ENCODE data around the gene TRIO. TPM values are rescaled to one million over a fixed set of nuclear protein-coding genes. Genes with fewer than 3 reads are reported as not detected.

TRIO gene
- total RNA-seq, 1 donor from 2014 or later, result 148 TPM

DNA sequence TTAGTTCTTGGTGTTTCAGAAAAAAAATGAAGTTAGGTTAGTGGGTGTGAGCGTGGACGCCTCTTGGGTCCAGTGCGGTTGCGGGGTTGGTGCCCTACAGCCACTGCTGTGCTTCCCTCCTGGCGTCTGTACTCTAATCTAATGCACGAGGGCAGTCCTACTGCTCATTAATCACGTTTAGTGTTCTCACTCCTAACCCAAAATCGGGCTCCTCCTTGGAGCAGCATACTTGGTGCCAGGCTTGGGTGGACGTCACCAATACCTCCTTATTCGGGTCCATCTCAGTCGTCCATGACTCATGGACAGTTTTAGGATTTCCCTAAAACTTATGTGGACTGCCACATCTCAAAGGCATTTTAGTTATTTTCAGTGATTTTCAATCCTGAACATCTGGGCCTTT, 41.6 kb downstream of the TRIO start:
- intact Hi-C loops (cut with DNase I), result no loop called here
- no peak overlapping the region for H3K4me3 ChIP-seq
- TF ChIP-seq, protein P1, sequence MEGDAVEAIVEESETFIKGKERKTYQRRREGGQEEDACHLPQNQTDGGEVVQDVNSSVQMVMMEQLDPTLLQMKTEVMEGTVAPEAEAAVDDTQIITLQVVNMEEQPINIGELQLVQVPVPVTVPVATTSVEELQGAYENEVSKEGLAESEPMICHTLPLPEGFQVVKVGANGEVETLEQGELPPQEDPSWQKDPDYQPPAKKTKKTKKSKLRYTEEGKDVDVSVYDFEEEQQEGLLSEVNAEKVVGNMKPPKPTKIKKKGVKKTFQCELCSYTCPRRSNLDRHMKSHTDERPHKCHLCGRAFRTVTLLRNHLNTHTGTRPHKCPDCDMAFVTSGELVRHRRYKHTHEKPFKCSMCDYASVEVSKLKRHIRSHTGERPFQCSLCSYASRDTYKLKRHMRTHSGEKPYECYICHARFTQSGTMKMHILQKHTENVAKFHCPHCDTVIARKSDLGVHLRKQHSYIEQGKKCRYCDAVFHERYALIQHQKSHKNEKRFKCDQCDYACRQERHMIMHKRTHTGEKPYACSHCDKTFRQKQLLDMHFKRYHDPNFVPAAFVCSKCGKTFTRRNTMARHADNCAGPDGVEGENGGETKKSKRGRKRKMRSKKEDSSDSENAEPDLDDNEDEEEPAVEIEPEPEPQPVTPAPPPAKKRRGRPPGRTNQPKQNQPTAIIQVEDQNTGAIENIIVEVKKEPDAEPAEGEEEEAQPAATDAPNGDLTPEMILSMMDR (IDR thresholded peaks at IDR 0.05), result no peak

GRCh38 chr5:14185326-14186058, 42.4 kb downstream of the TRIO start:
- peak overlapping the region; percentile 70 for H3K27ac ChIP-seq

More for the DNA sequence above, 41.6 kb downstream of the TRIO start:
- H3K36me3 ChIP-seq, result no peaks in the 10 kb centered on the region
- DNase-seq, result no peak
- H3K27me3 ChIP-seq (ENCODE audit: low read depth), result no peaks in the 10 kb centered on the region
- H3K4me1 ChIP-seq, result peaks cover 65% of the 10 kb centered on the region
- no peak for ATAC-seq
- H3K9me3 ChIP-seq, result no peaks in the 10 kb centered on the region
- peak overlapping the region; percentile 70 for H3K27ac ChIP-seq

GRCh38 chr5:14186059-14186830, 43.1 kb downstream of the TRIO start:
- ATAC-seq (peak; percentile 76 to 77), DNase-seq (no peak)
- intact Hi-C loops (cut with DNase I), result no loop called here
- Histone ChIP-seq H3K9me3 (no peaks in the 10 kb centered on the region), H3K4me3 (no peak overlapping the region), H3K4me1 (peaks cover 78% of the 10 kb centered on the region), H3K27me3 (ENCODE audit: low read depth) (no peaks in the 10 kb centered on the region), H3K36me3 (no peaks in the 10 kb centered on the region), H3K27ac (peak overlapping the region; percentile 70)
- TF ChIP-seq, protein P1 (IDR thresholded peaks at IDR 0.05), result no peak

More at GRCh38 chr5:14185326-14186058, 42.4 kb downstream of the TRIO start:
- ATAC-seq (peak; percentile 72 to 79), DNase-seq (no peak)
- TF ChIP-seq, protein P1 (IDR thresholded peaks at IDR 0.05), result no peak
- Histone ChIP-seq H3K36me3 (no peaks in the 10 kb centered on the region), H3K4me1 (peaks cover 70% of the 10 kb centered on the region), H3K27me3 (ENCODE audit: low read depth) (no peaks in the 10 kb centered on the region), H3K4me3 (no peak overlapping the region), H3K9me3 (no peaks in the 10 kb centered on the region)
- intact Hi-C loops (cut with DNase I), result no loop called here

GRCh38 chr5:14187157-14187556, 44.0 kb downstream of the TRIO start:
- intact Hi-C loops (cut with DNase I), result no loop called here
- no peak for DNase-seq
- Histone ChIP-seq H3K9me3 (no peaks in the 10 kb centered on the region), H3K4me3 (no peak overlapping the region), H3K4me1 (peaks cover 80% of the 10 kb centered on the region), H3K27ac (peak overlapping the region; percentile 51), H3K36me3 (no peaks in the 10 kb centered on the region), H3K27me3 (ENCODE audit: low read depth) (no peaks in the 10 kb centered on the region)
- ATAC-seq, result no peak
- TF ChIP-seq, protein P1 (IDR thresholded peaks at IDR 0.05), result no peak

DNA sequence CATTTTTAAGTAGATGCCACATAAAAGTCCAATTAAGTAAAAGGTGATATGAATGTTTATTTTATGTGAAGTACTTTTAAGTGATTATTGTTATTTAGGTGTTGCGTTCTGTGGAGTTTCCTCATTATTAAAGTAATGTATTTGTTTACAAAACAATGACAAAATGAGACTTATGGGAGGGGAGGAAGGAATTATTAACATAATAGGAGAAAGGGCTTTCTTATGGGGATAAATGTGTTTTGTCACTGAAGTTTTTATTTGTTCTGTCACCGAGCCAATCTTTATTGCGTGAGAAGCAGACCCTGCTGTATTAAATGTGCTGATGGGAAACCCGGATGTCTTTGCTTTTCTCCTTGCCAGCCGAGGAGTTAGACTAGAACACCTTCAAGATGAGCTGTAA, 44.5 kb downstream of the TRIO start:
- Histone ChIP-seq H3K36me3 (no peaks in the 10 kb centered on the region), H3K4me3 (no peak overlapping the region), H3K4me1 (peaks cover 80% of the 10 kb centered on the region), H3K9me3 (no peaks in the 10 kb centered on the region), H3K27ac (peak overlapping the region; percentile 51), H3K27me3 (ENCODE audit: low read depth) (no peaks in the 10 kb centered on the region)
- DNase-seq, result no peak
- intact Hi-C loops (cut with DNase I), result no loop called here
- ATAC-seq, result no peak
- TF ChIP-seq, protein P1 (IDR thresholded peaks at IDR 0.05), result no peak
